ENCODE data around the gene SPEM1.
A peak's percentile ranks its signal among the peaks of the same experiment; 100 is the strongest.

Gene SPEM1

GRCh38 chr17:7429722-7430121 is 9.6 kb downstream of the SPEM1 start:
- H3K4me1 Mint-ChIP-seq: no peaks in the 10 kb centered on the region
- peaks cover 4% of the 10 kb centered on the region for H3K36me3 Mint-ChIP-seq (ENCODE audit: insufficient read depth)
- H3K27me3 Mint-ChIP-seq: no peaks in the 10 kb centered on the region
- no peak for ATAC-seq (replicated peaks; ENCODE audit: extremely low read depth, poor library complexity, severe bottlenecking)
- no peak overlapping the region for H3K4me3 Mint-ChIP-seq
- no peak for DNase-seq (ENCODE audit: low spot score in 2 of 2)
- H3K27ac Mint-ChIP-seq (ENCODE audit: low read depth): no peak overlapping the region
- no peaks in the 10 kb centered on the region for H3K9me3 Mint-ChIP-seq

DNA sequence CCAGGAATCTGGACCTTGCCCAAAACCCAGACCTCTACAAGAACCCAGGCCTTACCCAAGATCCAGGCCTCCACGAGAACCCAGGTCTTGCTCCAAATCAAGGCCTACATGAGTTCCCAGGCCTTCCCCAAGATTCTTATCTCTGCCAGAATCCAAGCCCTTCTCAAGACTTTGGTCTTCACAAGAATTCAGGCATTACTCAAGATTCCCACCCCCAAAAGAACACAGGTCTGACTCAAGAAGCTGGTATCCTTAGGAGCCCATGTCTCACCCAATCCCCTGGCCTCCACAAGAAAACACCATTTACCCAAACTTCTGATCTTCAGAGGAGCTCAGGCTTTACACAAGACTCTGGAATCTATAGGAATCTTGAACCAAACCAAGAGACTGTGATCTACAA is 11.1 kb downstream of the SPEM1 start:
- DNase-seq (ENCODE audit: low spot score in 2 of 2) (no peak), ATAC-seq (replicated peaks; ENCODE audit: extremely low read depth, poor library complexity, severe bottlenecking) (no peak)
- Mint-ChIP-seq H3K4me1 (peaks cover 4% of the 10 kb centered on the region), H3K36me3 (ENCODE audit: insufficient read depth) (peaks cover 8% of the 10 kb centered on the region), H3K27ac (ENCODE audit: low read depth) (no peak overlapping the region), H3K9me3 (no peaks in the 10 kb centered on the region), H3K27me3 (no peaks in the 10 kb centered on the region), H3K4me3 (no peak overlapping the region)

- no peak for ATAC-seq (replicated peaks; ENCODE audit: extremely low read depth, poor library complexity, severe bottlenecking)
- H3K27me3 Mint-ChIP-seq: no peaks in the 10 kb centered on the region
- H3K4me1 Mint-ChIP-seq: peaks cover 13% of the 10 kb centered on the region
- no peak for DNase-seq (ENCODE audit: low spot score in 2 of 2)
- no peaks in the 10 kb centered on the region for H3K9me3 Mint-ChIP-seq
- peaks cover 14% of the 10 kb centered on the region for H3K36me3 Mint-ChIP-seq (ENCODE audit: insufficient read depth)
- no peak overlapping the region for H3K4me3 Mint-ChIP-seq
- no peak overlapping the region for H3K27ac Mint-ChIP-seq (ENCODE audit: low read depth)
These were observed 12.2 kb downstream of the SPEM1 start for GRCh38 chr17:7432296-7432695.

GRCh38 chr17:7435676-7436555 is 15.8 kb downstream of the SPEM1 start:
- ATAC-seq (replicated peaks; ENCODE audit: extremely low read depth, poor library complexity, severe bottlenecking): peak; percentile 29
- DNase-seq (ENCODE audit: low spot score in 2 of 2): no peak
- Mint-ChIP-seq H3K9me3 (no peaks in the 10 kb centered on the region), H3K4me3 (peak overlapping the region; percentile 95), H3K4me1 (peaks cover 40% of the 10 kb centered on the region), H3K27ac (ENCODE audit: low read depth) (peak overlapping the region; percentile 89), H3K36me3 (ENCODE audit: insufficient read depth) (peaks cover 19% of the 10 kb centered on the region), H3K27me3 (peaks cover 30% of the 10 kb centered on the region)

GRCh38 chr17:7436556-7437368 is 16.6 kb downstream of the SPEM1 start:
- H3K36me3 Mint-ChIP-seq (ENCODE audit: insufficient read depth): peaks cover 19% of the 10 kb centered on the region
- H3K4me3 Mint-ChIP-seq: peak overlapping the region; percentile 95
- peaks cover 39% of the 10 kb centered on the region for H3K27me3 Mint-ChIP-seq
- ATAC-seq (replicated peaks; ENCODE audit: extremely low read depth, poor library complexity, severe bottlenecking) (peak; percentile 65), DNase-seq (ENCODE audit: low spot score in 2 of 2) (peak; percentile 69 to 74)
- peak overlapping the region; percentile 89 for H3K27ac Mint-ChIP-seq (ENCODE audit: low read depth)
- no peaks in the 10 kb centered on the region for H3K9me3 Mint-ChIP-seq
- peaks cover 40% of the 10 kb centered on the region for H3K4me1 Mint-ChIP-seq

- H3K9me3 Mint-ChIP-seq: no peaks in the 10 kb centered on the region
- ATAC-seq (replicated peaks; ENCODE audit: extremely low read depth, poor library complexity, severe bottlenecking): no peak
- peaks cover 45% of the 10 kb centered on the region for H3K27me3 Mint-ChIP-seq
- H3K36me3 Mint-ChIP-seq (ENCODE audit: insufficient read depth): peaks cover 19% of the 10 kb centered on the region
- H3K4me3 Mint-ChIP-seq: peak overlapping the region; percentile 95
- peak overlapping the region; percentile 89 for H3K27ac Mint-ChIP-seq (ENCODE audit: low read depth)
- H3K4me1 Mint-ChIP-seq: peaks cover 40% of the 10 kb centered on the region
- no peak for DNase-seq (ENCODE audit: low spot score in 2 of 2)
These were observed 17.3 kb downstream of the SPEM1 start for GRCh38 chr17:7437369-7437863.

DNA sequence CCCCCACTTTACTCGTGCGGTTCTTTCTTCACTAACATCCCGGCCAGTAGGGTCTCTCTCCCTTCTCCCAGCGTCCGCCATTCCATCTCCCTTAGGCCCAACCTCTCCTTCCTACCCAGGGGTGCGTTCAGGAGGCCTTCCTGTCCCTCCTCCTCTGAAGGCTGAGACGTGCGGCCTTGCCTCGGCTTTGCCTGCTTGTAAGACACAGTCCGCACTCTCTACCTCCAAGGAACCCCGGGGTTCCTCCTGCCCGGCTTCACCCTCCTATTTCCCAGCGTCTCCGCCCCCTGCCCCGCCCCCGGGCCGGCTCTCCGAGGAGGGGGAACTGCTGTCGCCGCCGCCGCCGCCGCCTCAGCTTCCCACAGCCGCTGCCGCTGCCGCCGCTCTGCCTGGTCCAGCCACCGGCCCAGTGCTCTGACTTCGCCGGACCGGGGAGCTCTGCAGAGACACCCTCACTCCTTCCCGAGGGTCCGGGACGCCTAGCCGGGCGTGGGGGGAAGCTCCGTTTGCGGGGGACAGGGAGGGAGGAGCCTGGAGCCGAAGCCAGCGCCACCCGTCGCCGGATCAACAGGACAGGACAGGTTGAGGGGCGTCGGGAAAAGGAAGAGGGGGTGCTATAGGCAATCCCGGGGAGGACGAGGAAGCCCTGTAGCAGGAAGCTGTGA is 18.0 kb downstream of the SPEM1 start:
- Mint-ChIP-seq H3K9me3 (no peaks in the 10 kb centered on the region), H3K36me3 (ENCODE audit: insufficient read depth) (peaks cover 19% of the 10 kb centered on the region), H3K27ac (ENCODE audit: low read depth) (no peak overlapping the region), H3K27me3 (peaks cover 52% of the 10 kb centered on the region), H3K4me1 (peaks cover 40% of the 10 kb centered on the region), H3K4me3 (peak overlapping the region; percentile 95)
- no peak for ATAC-seq (replicated peaks; ENCODE audit: extremely low read depth, poor library complexity, severe bottlenecking)
- DNase-seq (ENCODE audit: low spot score in 2 of 2): no peak

- Mint-ChIP-seq H3K9me3 (no peaks in the 10 kb centered on the region), H3K27me3 (peaks cover 59% of the 10 kb centered on the region), H3K27ac (ENCODE audit: low read depth) (no peak overlapping the region), H3K36me3 (ENCODE audit: insufficient read depth) (peaks cover 19% of the 10 kb centered on the region), H3K4me3 (peak overlapping the region; percentile 95), H3K4me1 (peaks cover 40% of the 10 kb centered on the region)
- no peak for DNase-seq (ENCODE audit: low spot score in 2 of 2)
- no peak for ATAC-seq (replicated peaks; ENCODE audit: extremely low read depth, poor library complexity, severe bottlenecking)
These were observed 18.7 kb downstream of the SPEM1 start for GRCh38 chr17:7438656-7439460.

- Mint-ChIP-seq H3K27ac (ENCODE audit: low read depth) (peak within 1 kb of the TSS; percentile 56), H3K4me3 (peak within 1 kb of the TSS; percentile 95), H3K4me1 (peaks cover 40% of the 10 kb centered on the region), H3K9me3 (no peaks in the 10 kb centered on the region), H3K27me3 (peaks cover 66% of the 10 kb centered on the region), H3K36me3 (ENCODE audit: insufficient read depth) (peaks cover 19% of the 10 kb centered on the region)
- DNase-seq (ENCODE audit: low spot score in 2 of 2) (no peak), ATAC-seq (replicated peaks; ENCODE audit: extremely low read depth, poor library complexity, severe bottlenecking) (no peak)
These were observed 19.5 kb downstream of the SPEM1 start, which contains the start of gene FGF11 for GRCh38 chr17:7439462-7440112. TSS of gene FGF11 (plus strand) at chr17:7439512. CDS start at chr17:7439621, 109 bp downstream.

DNA sequence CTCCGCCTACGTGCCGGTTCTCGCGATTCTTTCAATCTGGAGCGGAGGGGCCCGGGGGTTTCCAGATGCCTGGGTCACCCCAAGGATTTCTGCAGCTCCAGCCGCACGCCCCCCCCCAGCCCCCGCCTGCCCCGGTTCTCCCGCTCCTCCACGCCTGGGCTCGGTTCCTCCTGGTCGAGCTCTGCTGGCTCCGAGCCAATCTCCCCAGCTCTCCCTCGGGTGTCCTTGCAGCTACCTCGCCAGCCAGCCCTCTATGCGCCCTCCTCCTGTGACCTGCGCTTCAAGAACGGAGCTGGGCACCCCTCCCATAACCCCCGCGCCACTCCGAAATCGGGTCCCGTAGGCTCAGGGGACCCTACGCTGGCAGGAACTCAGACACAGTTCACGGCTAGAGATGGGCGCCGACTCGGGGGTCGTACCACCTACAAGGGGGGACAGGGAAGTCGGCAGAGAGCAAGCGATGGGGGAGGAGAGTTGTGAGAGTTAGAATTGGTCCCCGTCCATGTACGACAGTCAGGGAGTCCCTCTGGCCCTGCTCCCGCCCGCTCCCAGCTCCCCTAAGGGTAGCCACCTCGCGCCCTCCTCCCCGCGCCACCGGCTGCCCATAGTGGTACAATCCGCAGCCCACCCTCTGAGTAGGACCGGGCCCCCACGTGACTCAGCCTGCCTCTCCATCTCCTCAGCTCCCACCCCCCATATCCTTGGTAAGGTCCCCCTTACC is 20.1 kb downstream of the SPEM1 start:
- peaks cover 16% of the 10 kb centered on the region for H3K36me3 Mint-ChIP-seq (ENCODE audit: insufficient read depth)
- H3K27ac Mint-ChIP-seq (ENCODE audit: low read depth): peak overlapping the region; percentile 56
- H3K9me3 Mint-ChIP-seq: no peaks in the 10 kb centered on the region
- DNase-seq (ENCODE audit: low spot score in 2 of 2) (no peak), ATAC-seq (replicated peaks; ENCODE audit: extremely low read depth, poor library complexity, severe bottlenecking) (no peak)
- peaks cover 44% of the 10 kb centered on the region for H3K4me1 Mint-ChIP-seq
- H3K27me3 Mint-ChIP-seq: peaks cover 70% of the 10 kb centered on the region
- H3K4me3 Mint-ChIP-seq: peak overlapping the region; percentile 69

- Mint-ChIP-seq H3K27ac (ENCODE audit: low read depth) (no peak overlapping the region), H3K4me3 (no peak overlapping the region), H3K9me3 (no peaks in the 10 kb centered on the region), H3K36me3 (ENCODE audit: insufficient read depth) (peaks cover 15% of the 10 kb centered on the region), H3K27me3 (peaks cover 75% of the 10 kb centered on the region), H3K4me1 (peaks cover 50% of the 10 kb centered on the region)
- ATAC-seq (replicated peaks; ENCODE audit: extremely low read depth, poor library complexity, severe bottlenecking): no peak
- DNase-seq (ENCODE audit: low spot score in 2 of 2): no peak
These were observed 20.7 kb downstream of the SPEM1 start for GRCh38 chr17:7440834-7441195.
